Putamen (tissue), 1 donor: ENCODE results near the gene CHTF8.
"Not testable (repeated sequence)": the region's sequence is repeated elsewhere in the genome, so short reads cannot be mapped to it uniquely, and the experiment has no call there.

Experiments
- DNase-seq: peaks from one replicate; pipeline ENCODE4 v3.0.0-alpha.2; 2016; ENCODE audit warnings: low spot score

Gene CHTF8

GRCh38 chr16:69139464-69139863 is 7.1 kb upstream of the CHTF8 start:
- not testable (repeated sequence) for DNase-seq

GRCh38 chr16:69138608-69139007 is 6.2 kb upstream of the CHTF8 start:
- DNase-seq, result no peak

- no peak for DNase-seq
These were observed 1.1 kb upstream of the CHTF8 start for GRCh38 chr16:69133373-69133954.

- peak; percentile 34 for DNase-seq
These were observed 457 bp downstream of the CHTF8 start for GRCh38 chr16:69131839-69132423.

- peak; percentile 42 for DNase-seq
These were observed 1.1 kb downstream of the CHTF8 start for GRCh38 chr16:69131167-69131838.

DNA sequence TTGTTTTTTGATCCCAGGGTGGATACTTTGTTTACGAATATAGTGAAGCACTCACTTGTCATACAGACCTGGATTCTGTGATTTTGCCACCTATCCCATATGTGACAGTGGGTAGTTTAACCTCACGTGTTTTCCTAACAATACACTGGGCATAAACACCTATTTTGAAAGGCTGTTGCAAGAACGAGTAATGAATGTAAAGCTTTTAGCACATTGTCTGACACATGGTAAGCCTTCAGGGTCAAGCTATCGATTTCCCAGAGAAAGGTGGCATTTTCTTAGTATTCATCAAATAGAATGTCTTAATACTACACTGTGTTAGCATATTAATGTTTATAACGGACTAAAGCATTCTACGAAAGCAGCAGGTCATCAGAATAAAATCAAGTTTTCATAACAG is 1.9 kb downstream of the CHTF8 start:
- no peak for DNase-seq

GRCh38 chr16:69127966-69128510 is 4.3 kb downstream of the CHTF8 start:
- no peak for DNase-seq

GRCh38 chr16:69126801-69127200 is 5.6 kb downstream of the CHTF8 start:
- not testable (repeated sequence) for DNase-seq

DNA sequence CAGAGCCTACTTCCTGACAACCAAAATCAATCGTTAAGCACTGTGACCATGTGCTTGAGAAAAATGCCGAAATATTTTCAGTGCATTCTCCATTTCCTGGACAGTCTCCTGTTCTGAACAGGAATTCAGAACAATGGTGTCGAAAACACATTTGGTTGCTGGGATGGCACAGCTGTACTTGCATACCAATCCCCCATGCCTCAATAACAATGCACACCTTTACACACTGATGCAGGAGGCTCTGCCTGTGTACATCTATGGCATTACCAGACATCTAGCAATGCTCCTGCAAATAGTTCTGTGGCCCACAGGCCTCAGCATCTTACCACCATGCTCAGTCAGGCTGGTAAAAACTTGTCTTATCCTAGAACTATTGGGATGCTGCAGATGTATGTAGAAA is 6.2 kb downstream of the CHTF8 start:
- no peak for DNase-seq

- DNase-seq, result not testable (repeated sequence)
These were observed 7.4 kb downstream of the CHTF8 start for GRCh38 chr16:69124961-69125360.

GRCh38 chr16:69124406-69124805 is 8.0 kb downstream of the CHTF8 start:
- DNase-seq, result not testable (repeated sequence)

DNA sequence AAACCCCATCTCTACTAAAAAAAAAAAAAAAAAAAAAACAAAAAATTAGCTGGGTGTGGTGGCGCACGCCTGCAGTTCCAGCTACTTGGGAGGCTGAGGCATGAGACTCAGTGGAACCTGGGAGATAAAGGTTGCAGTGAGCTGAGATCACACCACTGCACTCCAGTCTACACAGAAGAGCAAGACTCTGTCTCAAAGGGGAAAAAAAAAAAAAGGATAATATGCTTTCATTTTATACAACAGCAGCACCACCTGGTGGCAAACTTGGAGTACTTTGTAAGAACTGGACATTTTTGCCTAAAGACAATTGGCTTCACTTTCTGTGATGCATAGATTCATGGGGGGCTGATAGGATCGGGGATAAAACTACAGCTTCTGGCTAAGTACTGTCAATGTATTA is 8.5 kb downstream of the CHTF8 start:
- peak; percentile 63 for DNase-seq

DNA sequence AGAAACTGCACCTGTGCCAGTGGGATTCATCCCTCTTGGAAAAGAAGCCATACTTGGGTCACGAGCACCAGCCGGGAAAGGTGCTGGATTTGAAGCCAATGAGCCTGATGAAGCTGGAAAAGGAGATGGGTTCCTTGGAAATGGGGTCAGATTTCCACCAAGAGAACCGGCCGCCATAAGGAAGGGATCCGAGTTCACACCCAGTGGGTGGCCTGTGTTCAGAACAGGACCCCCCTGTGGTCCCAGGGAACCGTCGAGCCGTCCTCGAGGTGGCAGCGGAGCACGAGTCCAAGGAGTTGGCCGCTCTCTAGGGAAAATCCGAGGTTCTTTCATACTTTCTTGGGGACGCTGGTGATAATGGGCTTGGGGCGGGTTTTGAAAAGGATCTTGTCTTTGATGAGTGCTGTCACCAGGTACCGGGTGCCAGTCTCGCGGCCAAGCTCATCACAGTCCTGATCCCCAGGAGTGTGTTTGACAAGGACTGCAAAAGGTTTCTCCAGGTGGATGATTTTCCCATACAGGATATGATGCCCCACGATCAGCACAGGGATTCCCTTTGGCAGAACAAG is 12.2 kb downstream of the CHTF8 start:
- DNase-seq, result no peak

GRCh38 chr16:69119536-69119935 is 12.9 kb downstream of the CHTF8 start:
- no peak for DNase-seq

DNA sequence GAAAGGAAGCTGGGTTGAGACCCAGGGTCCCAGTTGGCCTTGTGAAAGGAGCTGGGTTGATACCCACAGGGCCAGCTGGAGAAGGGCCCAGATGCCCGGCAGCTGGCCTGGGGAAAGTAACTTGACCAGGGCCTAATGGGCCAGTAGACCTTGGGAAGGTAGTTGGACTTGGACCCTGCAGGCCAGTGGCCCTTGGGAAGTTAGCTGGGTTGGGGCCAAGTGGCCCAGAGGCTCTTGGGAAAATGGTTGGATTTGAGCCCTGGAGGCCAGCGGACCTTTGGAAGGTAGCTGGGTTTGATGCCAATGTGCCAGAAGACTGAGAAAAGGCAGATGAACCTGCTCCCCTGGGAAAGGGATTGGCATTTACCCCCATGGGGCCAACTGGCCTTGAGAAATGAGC is 13.4 kb downstream of the CHTF8 start:
- DNase-seq, result no peak

GRCh38 chr16:69118468-69118867 is 13.9 kb downstream of the CHTF8 start:
- DNase-seq, result no peak

DNA sequence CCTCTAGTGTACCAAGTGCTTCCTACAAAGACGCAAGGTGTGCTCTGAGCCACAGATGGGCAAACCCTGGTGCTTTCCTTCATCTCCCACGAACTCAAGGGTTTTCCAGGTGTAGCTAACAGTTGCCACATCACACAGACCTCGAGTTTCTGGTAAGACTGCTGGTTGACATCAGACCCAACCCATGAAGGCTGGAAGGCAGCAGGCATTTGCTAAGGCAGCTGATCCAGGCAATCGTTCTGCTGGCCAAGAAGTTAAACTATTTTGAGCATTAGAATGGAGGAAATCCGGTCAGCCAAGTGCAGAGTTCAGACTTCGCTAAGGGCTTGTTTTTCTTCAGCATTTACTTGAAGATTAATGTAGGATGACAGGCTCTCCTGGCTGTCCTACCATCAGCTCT is 15.5 kb downstream of the CHTF8 start:
- DNase-seq, result no peak

- DNase-seq, result no peak
These were observed 16.0 kb downstream of the CHTF8 start for GRCh38 chr16:69116256-69116875.

GRCh38 chr16:69115837-69116236 is 16.6 kb downstream of the CHTF8 start:
- no peak for DNase-seq

- no peak for DNase-seq
These were observed 17.0 kb downstream of the CHTF8 start for GRCh38 chr16:69115361-69115760.

DNA sequence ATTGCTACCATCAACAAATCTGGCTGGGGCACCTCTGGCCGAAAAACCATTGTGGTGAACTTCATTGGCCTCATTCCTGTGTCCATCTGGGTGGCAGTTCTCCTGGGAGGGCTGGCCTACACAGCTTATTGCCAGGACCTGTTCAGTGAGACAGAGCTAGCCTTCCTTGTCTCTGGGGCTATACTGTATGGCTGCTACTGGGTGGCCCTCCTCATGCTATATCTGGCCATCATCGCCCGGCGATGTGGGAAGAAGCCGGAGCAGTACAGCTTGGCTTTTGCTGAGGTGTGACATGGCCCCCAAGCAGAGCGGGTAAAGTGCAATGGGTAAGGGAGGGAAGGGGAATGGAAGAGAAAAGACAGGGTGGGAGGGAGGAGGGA is 17.4 kb downstream of the CHTF8 start:
- DNase-seq, result no peak

DNA sequence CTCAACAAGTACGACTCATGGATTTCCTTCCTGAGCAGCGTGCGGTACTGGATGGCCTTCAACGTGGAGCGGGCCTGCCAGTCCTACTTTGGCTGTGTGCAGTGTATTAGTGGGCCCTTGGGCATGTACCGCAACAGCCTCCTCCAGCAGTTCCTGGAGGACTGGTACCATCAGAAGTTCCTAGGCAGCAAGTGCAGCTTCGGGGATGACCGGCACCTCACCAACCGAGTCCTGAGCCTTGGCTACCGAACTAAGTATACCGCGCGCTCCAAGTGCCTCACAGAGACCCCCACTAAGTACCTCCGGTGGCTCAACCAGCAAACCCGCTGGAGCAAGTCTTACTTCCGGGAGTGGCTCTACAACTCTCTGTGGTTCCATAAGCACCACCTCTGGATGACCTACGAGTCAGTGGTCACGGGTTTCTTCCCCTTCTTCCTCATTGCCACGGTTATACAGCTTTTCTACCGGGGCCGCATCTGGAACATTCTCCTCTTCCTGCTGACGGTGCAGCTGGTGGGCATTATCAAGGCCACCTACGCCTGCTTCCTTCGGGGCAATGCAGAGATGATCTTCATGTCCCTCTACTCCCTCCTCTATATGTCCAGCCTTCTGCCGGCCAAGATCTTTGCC is 17.9 kb downstream of the CHTF8 start:
- no peak for DNase-seq
